GM23338 (cell line): ENCODE measurements around the gene PCTP.

ENCODE experiments used
- CREB1 ChIP-seq: fragments of 250-450 bp; sonication (Bioruptor Pico); IDR thresholded peaks from 2 replicates; pipeline ENCODE4 v1.5.0; 2020; ENCODE audit warnings: low read depth, mild to moderate bottlenecking, moderate library complexity
- EZH2 ChIP-seq: fragments of 200-600 bp; sonication (generic); IDR thresholded peaks from one replicate; pipeline ENCODE4 v1.8.0; 2017; ENCODE audit warnings: antibody characterized with exemption, mild to moderate bottlenecking, low read depth; ENCODE audit not compliant: unreplicated experiment
- EZH2phosphoT487 ChIP-seq: fragments of 200-600 bp; sonication (generic); IDR thresholded peaks from one replicate; pipeline ENCODE4 v1.8.1; 2018; ENCODE audit warnings: antibody characterized with exemption; ENCODE audit not compliant: unreplicated experiment
- JUNB ChIP-seq: IDR thresholded peaks from one replicate; pipeline ENCODE4 v1.6.1; 2016; ENCODE audit warnings: antibody characterized with exemption; ENCODE audit not compliant: unreplicated experiment
- NANOG ChIP-seq: IDR thresholded peaks from 2 replicates; pipeline ENCODE4 v1.6.1; 2016; ENCODE audit warnings: antibody characterized with exemption, borderline replicate concordance
- POLR2AphosphoS5 ChIP-seq: IDR thresholded peaks from 2 replicates; pipeline ENCODE4 v1.6.1; 2016; ENCODE audit warnings: antibody characterized with exemption, low read depth
- STAT1 ChIP-seq: IDR thresholded peaks from one replicate; pipeline ENCODE4 v1.6.1; 2016; ENCODE audit warnings: antibody characterized with exemption; ENCODE audit not compliant: unreplicated experiment
- ZNF114 ChIP-seq: fragments of 250-450 bp; sonication (Bioruptor Pico); IDR thresholded peaks from 2 replicates; pipeline ENCODE4 v1.5.0; 2020; ENCODE audit warnings: mild to moderate bottlenecking, moderate library complexity
- ZNF331 ChIP-seq: fragments of 250-450 bp; sonication (Bioruptor Pico); IDR thresholded peaks from 2 replicates; pipeline ENCODE4 v1.5.0; 2020; ENCODE audit warnings: low read depth, mild to moderate bottlenecking, moderate library complexity
- TF ChIP-seq, protein P1 (sequence below), 2 experiments: fragments of 200-600 bp in 1 of 2; sonication (generic) in 1 of 2; conservative IDR thresholded peaks; 2 replicates each; pipeline versions ENCODE4 v1.5.1 to v1.6.1; 2016 to 2017; ENCODE audit warnings: antibody characterized with exemption in 2 of 2, low read depth in 2 of 2, mild to moderate bottlenecking in 2 of 2, moderate library complexity in 1 of 2
- TF ChIP-seq, protein P2 (sequence below): IDR thresholded peaks from one replicate; pipeline ENCODE4 v1.6.1; 2018; ENCODE audit warnings: antibody characterized with exemption; ENCODE audit not compliant: unreplicated experiment
- TF ChIP-seq, protein P3 (sequence below): IDR thresholded peaks from 2 replicates; pipeline ENCODE4 v1.6.1; 2016; ENCODE audit warnings: antibody characterized with exemption
- TF ChIP-seq, protein P4 (sequence below): fragments of 250-450 bp; sonication (Bioruptor Pico); IDR thresholded peaks from 2 replicates; pipeline ENCODE4 v1.5.0; 2020; ENCODE audit warnings: mild to moderate bottlenecking, moderate library complexity

DNA sequence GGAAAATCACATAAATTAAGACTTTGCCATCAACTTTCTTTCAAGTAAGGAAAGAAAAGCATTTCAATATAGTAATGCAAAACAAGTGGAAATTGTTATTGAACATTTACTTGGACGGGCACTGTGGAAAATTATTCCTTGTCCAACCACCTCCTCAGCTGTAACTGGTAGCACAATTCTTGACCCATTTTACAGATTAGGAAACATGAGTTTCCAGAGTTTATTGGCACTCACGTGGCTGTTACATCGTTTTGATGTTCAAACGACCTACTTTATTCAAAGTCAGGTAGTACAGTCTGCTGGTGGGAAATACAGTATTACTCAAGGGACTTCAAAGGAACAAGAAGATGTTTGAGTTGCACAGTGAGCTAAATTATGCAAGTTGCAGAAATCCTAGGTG lies 866 bp upstream of the PCTP start:
- no peak for TF ChIP-seq EZH2phosphoT487
- TF ChIP-seq, protein P1, sequence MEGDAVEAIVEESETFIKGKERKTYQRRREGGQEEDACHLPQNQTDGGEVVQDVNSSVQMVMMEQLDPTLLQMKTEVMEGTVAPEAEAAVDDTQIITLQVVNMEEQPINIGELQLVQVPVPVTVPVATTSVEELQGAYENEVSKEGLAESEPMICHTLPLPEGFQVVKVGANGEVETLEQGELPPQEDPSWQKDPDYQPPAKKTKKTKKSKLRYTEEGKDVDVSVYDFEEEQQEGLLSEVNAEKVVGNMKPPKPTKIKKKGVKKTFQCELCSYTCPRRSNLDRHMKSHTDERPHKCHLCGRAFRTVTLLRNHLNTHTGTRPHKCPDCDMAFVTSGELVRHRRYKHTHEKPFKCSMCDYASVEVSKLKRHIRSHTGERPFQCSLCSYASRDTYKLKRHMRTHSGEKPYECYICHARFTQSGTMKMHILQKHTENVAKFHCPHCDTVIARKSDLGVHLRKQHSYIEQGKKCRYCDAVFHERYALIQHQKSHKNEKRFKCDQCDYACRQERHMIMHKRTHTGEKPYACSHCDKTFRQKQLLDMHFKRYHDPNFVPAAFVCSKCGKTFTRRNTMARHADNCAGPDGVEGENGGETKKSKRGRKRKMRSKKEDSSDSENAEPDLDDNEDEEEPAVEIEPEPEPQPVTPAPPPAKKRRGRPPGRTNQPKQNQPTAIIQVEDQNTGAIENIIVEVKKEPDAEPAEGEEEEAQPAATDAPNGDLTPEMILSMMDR (conservative IDR thresholded peaks at IDR 0.05; ENCODE audit: low read depth in 2 of 2): no peak
- TF ChIP-seq POLR2AphosphoS5: no peak
- TF ChIP-seq EZH2: no peak
- TF ChIP-seq, protein P2, sequence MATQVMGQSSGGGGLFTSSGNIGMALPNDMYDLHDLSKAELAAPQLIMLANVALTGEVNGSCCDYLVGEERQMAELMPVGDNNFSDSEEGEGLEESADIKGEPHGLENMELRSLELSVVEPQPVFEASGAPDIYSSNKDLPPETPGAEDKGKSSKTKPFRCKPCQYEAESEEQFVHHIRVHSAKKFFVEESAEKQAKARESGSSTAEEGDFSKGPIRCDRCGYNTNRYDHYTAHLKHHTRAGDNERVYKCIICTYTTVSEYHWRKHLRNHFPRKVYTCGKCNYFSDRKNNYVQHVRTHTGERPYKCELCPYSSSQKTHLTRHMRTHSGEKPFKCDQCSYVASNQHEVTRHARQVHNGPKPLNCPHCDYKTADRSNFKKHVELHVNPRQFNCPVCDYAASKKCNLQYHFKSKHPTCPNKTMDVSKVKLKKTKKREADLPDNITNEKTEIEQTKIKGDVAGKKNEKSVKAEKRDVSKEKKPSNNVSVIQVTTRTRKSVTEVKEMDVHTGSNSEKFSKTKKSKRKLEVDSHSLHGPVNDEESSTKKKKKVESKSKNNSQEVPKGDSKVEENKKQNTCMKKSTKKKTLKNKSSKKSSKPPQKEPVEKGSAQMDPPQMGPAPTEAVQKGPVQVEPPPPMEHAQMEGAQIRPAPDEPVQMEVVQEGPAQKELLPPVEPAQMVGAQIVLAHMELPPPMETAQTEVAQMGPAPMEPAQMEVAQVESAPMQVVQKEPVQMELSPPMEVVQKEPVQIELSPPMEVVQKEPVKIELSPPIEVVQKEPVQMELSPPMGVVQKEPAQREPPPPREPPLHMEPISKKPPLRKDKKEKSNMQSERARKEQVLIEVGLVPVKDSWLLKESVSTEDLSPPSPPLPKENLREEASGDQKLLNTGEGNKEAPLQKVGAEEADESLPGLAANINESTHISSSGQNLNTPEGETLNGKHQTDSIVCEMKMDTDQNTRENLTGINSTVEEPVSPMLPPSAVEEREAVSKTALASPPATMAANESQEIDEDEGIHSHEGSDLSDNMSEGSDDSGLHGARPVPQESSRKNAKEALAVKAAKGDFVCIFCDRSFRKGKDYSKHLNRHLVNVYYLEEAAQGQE: no peak
- no peak for TF ChIP-seq CREB1 (CRISPR knock-in tag)
- no peak for TF ChIP-seq ZNF114 (CRISPR knock-in tag)
- TF ChIP-seq JUNB: no peak
- TF ChIP-seq, protein P3, sequence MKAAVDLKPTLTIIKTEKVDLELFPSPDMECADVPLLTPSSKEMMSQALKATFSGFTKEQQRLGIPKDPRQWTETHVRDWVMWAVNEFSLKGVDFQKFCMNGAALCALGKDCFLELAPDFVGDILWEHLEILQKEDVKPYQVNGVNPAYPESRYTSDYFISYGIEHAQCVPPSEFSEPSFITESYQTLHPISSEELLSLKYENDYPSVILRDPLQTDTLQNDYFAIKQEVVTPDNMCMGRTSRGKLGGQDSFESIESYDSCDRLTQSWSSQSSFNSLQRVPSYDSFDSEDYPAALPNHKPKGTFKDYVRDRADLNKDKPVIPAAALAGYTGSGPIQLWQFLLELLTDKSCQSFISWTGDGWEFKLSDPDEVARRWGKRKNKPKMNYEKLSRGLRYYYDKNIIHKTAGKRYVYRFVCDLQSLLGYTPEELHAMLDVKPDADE: no peak
- no peak for TF ChIP-seq STAT1
- no peak for TF ChIP-seq ZNF331 (CRISPR knock-in tag)
- no peak for TF ChIP-seq NANOG
- TF ChIP-seq, protein P4, sequence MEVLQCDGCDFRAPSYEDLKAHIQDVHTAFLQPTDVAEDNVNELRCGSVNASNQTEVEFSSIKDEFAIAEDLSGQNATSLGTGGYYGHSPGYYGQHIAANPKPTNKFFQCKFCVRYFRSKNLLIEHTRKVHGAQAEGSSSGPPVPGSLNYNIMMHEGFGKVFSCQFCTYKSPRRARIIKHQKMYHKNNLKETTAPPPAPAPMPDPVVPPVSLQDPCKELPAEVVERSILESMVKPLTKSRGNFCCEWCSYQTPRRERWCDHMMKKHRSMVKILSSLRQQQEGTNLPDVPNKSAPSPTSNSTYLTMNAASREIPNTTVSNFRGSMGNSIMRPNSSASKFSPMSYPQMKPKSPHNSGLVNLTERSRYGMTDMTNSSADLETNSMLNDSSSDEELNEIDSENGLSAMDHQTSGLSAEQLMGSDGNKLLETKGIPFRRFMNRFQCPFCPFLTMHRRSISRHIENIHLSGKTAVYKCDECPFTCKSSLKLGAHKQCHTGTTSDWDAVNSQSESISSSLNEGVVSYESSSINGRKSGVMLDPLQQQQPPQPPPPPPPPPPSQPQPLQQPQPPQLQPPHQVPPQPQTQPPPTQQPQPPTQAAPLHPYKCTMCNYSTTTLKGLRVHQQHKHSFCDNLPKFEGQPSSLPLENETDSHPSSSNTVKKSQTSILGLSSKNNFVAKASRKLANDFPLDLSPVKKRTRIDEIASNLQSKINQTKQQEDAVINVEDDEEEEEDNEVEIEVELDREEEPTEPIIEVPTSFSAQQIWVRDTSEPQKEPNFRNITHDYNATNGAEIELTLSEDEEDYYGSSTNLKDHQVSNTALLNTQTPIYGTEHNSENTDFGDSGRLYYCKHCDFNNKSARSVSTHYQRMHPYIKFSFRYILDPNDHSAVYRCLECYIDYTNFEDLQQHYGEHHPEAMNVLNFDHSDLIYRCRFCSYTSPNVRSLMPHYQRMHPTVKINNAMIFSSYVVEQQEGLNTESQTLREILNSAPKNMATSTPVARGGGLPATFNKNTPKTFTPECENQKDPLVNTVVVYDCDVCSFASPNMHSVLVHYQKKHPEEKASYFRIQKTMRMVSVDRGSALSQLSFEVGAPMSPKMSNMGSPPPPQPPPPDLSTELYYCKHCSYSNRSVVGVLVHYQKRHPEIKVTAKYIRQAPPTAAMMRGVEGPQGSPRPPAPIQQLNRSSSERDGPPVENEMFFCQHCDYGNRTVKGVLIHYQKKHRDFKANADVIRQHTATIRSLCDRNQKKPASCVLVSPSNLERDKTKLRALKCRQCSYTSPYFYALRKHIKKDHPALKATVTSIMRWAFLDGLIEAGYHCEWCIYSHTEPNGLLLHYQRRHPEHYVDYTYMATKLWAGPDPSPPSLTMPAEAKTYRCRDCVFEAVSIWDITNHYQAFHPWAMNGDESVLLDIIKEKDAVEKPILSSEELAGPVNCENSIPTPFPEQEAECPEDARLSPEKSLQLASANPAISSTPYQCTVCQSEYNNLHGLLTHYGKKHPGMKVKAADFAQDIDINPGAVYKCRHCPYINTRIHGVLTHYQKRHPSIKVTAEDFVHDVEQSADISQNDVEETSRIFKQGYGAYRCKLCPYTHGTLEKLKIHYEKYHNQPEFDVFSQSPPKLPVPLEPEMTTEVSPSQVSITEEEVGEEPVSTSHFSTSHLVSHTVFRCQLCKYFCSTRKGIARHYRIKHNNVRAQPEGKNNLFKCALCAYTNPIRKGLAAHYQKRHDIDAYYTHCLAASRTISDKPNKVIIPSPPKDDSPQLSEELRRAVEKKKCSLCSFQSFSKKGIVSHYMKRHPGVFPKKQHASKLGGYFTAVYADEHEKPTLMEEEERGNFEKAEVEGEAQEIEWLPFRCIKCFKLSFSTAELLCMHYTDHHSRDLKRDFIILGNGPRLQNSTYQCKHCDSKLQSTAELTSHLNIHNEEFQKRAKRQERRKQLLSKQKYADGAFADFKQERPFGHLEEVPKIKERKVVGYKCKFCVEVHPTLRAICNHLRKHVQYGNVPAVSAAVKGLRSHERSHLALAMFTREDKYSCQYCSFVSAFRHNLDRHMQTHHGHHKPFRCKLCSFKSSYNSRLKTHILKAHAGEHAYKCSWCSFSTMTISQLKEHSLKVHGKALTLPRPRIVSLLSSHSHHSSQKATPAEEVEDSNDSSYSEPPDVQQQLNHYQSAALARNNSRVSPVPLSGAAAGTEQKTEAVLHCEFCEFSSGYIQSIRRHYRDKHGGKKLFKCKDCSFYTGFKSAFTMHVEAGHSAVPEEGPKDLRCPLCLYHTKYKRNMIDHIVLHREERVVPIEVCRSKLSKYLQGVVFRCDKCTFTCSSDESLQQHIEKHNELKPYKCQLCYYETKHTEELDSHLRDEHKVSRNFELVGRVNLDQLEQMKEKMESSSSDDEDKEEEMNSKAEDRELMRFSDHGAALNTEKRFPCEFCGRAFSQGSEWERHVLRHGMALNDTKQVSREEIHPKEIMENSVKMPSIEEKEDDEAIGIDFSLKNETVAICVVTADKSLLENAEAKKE (CRISPR knock-in tag): no peak
